Right hindlimb (tissue), 1 donor: ENCODE results near the gene PSMA8.
"Not testable (repeated sequence)": the region's sequence is repeated elsewhere in the genome, so short reads cannot be mapped to it uniquely, and the experiment has no call there.

Source experiments
- DNase-seq: peaks from one replicate; pipeline ENCODE4 v3.0.0-alpha.2; 2018

Gene PSMA8

DNA sequence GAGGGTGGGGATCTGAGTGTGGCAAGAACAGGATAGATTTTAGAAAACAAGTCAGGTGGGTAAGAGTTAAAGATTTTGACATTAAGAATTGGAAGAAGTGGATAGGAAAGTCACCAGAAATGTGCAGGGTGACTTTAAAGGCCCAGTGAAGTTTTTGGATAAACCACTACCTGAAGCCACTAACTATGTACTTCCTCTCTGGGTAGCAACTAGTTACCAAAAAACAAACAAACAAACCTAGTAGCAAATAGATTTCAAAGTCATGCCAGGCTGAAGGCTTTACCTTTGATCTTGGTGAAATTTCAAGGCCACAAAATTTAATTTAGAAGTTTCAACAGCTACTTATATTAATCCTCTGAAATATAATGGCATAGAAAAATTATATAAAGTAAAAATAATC lies 42.5 kb downstream of the PSMA8 start:
- no peak for DNase-seq

GRCh38 chr18:26181343-26181826 lies 47.7 kb downstream of the PSMA8 start:
- no peak for DNase-seq

GRCh38 chr18:26183395-26184112 lies 49.9 kb downstream of the PSMA8 start:
- DNase-seq, result no peak

DNA sequence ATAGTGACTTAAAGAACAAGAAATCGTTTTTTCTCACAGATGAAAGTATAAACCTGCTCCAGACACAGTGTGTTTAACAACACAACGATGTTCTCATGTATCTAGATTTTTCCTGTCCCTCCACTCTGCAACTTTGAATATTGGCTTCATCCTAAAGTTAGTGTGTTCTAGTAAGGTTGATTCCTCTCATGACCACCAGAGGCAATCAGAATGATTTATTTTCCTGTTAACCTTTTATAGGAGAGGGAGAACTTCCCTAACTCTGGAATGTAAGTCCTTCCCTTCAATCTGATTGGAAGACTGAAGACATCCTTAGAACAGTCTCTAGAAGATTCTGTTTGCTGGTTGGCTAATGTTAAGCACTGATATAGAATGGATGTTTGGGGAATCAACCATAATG lies 51.6 kb downstream of the PSMA8 start:
- DNase-seq, result no peak

DNA sequence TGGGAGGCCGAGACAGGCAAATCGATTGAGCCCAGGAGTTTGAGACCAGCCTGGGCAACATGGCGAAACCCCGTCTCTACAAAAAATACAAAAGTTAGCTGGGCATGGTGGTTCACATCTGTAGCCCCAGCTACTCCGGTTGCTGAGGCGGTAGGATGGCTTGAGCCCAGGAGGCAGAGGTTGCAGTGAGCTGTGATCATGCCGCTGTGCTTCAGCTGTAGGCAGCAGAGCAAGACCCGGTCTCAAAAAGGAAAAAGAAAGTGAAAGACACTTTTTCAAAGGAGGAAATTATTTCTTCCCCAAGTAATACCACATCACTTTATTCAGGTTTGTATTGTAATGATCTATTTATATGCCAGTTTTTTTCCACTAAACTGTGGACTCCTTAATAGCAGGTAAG lies 56.8 kb downstream of the PSMA8 start:
- no peak for DNase-seq

- DNase-seq, result no peak
Observed at GRCh38 chr18:26192233-26192632, 58.6 kb downstream of the PSMA8 start.

DNA sequence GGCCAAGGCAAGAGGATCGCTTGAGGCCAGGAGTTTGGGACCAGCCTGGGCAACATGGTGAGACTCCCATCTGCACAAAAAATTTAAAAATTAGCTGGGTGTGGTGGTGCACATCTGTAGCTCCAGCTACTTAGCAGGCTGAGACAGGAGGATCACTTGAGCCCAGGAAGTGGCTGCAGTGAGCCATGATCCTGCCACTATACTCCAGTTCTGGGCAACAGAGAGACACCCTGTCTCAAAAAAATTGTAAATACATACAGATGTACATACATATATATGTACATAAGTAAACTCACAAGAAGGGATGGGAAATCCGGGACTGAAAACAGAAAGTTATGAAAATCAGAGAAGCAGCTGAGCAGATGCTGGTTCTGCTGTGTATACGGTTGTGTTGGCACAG lies 62.9 kb downstream of the PSMA8 start:
- DNase-seq, result no peak

GRCh38 chr18:26202001-26202400 lies 68.3 kb downstream of the PSMA8 start:
- not testable (repeated sequence) for DNase-seq

GRCh38 chr18:26205318-26205717 lies 71.6 kb downstream of the PSMA8 start:
- no peak for DNase-seq

GRCh38 chr18:26206488-26206887 lies 72.8 kb downstream of the PSMA8 start:
- DNase-seq, result no peak

GRCh38 chr18:26207937-26208336 lies 74.3 kb downstream of the PSMA8 start:
- no peak for DNase-seq

DNA sequence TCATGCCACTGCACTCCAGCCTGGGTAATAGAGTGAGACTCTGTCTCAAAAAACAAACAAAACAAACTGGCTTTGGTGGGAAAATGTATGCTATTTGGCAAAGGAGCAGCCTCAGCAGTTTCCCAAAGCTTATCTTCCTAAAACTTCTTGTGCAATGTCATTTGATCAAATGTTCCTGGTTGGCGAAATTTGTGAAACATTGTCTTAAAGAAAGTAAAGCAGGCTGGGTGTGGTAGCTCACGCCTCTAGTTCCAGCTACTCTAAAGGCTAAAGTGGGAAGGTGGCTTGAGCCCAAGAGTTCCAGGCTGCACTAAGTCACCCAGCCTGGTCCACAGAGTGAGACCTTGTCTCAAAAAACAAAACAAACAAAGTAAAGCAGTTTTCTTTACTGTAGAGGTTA lies 75.3 kb downstream of the PSMA8 start:
- no peak for DNase-seq

DNA sequence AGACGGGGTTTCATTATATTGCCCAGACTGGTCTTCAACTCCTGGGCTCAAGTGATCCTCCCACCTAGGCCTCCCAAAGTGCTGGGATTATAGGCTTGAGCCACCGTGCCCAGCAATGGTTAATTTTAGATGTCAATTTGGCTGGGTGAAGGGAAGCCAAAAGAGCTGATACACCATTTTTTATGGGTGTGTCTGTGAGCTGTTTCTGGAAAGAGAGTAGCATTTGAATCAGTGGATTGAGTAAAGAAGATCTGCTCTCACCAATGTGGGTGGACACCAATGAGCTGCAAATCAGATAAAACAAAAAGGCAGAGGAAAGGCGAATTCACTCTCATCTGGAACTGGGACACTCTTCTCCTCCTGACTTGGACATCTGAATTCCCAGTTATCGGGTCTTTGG lies 76.5 kb downstream of the PSMA8 start:
- no peak for DNase-seq

GRCh38 chr18:26215247-26215970 lies 81.7 kb downstream of the PSMA8 start:
- DNase-seq, result no peak

DNA sequence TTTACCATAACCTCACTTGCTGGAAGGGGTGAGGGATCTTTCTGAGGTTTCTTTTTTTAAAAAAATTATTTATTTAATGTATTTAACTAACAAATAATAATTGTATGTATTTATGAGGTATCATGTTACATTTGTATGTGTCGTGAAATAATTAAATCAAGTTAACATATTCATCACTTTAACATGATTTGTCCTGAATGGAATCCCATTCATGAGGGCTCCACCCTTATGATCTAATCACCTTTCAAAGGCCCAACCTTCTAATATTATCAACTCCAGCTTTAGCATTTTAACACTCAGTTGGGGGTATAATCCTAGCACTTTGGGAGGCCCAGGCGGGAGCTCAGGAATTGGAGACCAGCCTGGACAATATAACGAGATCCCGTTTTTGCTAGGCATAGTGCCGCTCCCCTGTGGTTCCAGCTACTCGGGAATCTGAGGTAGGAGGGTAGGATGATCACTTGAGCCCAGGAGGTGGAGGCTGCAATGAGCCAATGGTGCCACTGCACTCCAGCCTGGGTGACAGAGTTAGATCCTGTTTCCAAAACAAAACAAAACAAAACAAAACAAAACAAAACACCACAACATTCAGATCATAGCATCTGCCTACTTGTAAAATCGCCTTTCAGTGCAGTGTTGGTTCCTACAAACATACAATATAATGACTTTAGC lies 91.5 kb downstream of the PSMA8 start:
- no peak for DNase-seq

DNA sequence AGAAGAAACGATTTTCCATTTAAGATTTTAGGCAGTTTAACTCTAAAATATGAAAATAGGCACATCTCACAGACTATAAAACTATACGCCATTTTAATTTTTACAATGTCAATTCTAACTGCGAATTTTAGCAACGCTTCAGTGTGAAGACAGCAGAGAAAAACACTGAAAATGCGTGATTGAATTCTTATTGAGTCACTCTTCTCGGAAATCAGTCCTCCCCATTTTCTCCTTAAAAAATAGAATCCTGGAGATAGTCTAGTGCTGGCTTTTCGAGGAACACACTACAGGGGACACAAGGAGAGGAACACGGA lies 92.2 kb downstream of the PSMA8 start:
- DNase-seq, result no peak

DNA sequence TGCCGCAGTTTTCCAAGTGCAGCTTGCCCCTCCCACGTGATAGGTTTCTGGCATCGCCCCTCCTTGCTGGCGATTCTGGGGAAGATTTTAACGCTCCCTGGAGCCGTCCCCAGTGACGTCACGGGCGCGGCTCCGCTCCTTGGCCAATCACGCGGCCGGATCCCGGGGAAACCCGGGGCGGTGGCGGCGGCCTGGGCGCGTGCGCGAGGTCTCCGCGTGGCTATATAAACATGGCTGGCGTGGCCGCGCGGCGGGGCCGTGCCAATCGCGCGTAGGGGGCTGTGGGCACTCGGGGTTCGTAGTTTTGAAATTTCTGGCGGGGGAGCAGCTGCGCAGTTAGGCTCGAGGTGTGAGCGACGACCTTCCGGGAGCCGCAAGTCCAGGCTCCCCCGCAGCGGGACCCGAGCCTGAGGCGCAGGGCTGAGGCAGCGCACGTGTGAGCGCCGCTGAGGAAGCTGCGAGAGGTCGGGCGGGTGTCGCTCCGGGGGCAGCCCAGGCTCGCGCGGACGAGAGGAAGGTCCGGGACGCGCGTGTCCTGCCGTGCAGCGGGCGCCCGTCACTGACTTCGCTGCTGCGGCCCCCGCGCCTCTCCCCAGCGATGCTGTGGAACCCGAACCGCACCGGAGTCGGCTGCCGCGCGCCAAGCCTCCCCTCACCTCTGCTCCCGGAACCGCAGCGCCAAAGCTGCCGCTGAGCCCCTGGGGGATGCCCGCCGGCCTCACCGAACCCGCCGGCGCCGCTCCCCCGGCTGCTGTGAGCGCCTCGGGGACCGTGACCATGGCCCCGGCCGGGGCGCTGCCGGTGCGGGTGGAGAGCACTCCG lies 92.8 kb downstream of the PSMA8 start, which contains the start of gene TAF4B:
TSS of gene TAF4B (plus strand) at position 217 of the 822 bp plus-strand sequence. CDS start at position 706, 489 bp downstream.
- peak; percentile 96 for DNase-seq

DNA sequence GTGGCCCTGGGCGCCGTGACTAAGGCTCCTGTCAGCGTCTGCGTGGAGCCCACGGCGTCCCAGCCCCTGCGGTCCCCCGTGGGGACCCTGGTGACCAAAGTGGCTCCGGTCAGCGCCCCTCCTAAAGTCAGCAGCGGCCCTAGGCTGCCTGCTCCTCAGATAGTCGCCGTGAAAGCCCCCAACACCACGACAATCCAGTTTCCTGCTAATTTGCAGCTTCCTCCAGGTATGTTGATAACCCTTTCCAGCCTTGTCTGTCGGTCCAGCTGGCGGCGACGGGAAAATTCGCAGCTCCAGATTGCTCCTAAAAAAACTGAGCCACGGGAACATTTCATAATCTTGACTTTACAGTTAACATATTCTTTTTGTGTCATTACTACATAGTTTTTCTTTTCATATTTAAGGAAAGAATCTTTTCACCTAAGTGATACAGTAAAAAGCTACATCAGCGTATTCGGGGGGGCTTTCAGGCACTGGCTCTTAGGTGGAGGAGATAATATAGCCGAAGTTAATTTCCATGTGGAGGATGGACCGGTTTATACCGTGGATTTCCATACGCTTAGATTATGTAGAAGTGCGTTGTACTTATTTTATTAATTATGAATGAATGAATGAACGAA lies 93.5 kb downstream of the PSMA8 start:
- no peak for DNase-seq

- no peak for DNase-seq
Observed at GRCh38 chr18:26228562-26229260, 95.0 kb downstream of the PSMA8 start.

- DNase-seq, result no peak
Observed at GRCh38 chr18:26230497-26230896, 96.8 kb downstream of the PSMA8 start.

DNA sequence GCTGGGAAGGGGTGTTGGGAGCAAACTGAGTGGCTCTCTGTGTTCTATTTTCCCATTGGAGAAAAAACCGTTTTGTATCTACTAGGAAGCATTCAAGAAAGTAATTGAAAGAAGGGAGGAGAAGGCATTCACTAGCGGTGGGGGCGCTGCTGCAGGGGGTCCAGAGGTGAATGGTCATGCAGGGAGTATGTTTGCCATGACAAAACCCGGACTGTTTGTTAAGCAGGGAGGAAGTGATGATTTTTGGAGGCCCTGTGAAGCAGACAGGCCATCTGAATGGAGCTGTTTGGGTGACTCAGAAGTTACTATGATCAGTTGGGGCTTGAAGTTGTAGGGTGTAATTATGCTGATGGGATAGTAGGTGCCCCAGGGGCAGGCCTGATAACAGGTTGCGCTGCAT lies 99.5 kb downstream of the PSMA8 start:
- DNase-seq, result no peak

DNA sequence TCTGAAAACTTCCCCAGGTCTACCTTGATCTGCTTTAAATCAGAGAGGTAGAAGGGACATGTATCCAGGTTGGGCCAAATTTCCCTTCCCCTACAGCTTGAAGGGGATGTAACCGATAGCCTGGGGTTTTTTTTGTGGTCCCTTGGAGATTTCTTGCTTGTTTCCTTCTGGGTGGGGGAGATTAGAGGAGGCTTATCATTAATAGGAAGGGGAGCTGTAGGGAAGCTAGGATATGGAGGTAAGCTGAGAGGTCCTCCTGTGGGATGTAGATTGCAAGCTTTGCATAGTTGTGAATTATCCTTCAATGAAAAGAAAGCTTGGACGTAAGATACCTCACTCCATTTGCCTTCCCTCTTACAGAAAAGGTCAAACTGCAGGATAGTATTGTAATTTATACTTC lies 103.7 kb downstream of the PSMA8 start:
- not testable (repeated sequence) for DNase-seq
